GM21528 (cell line): ENCODE measurements around the gene SP6.
A peak's percentile ranks its signal among the peaks of the same experiment; 100 is the strongest.

Experiments used
- ATAC-seq: cut with Tn5 transposase; IDR thresholded peaks from one replicate; pipeline ENCODE4 v1.9.1; 2021; ENCODE audit warnings: mild to moderate bottlenecking, moderate library complexity; ENCODE audit not compliant: unreplicated experiment, low FRiP score

SP6 gene

DNA sequence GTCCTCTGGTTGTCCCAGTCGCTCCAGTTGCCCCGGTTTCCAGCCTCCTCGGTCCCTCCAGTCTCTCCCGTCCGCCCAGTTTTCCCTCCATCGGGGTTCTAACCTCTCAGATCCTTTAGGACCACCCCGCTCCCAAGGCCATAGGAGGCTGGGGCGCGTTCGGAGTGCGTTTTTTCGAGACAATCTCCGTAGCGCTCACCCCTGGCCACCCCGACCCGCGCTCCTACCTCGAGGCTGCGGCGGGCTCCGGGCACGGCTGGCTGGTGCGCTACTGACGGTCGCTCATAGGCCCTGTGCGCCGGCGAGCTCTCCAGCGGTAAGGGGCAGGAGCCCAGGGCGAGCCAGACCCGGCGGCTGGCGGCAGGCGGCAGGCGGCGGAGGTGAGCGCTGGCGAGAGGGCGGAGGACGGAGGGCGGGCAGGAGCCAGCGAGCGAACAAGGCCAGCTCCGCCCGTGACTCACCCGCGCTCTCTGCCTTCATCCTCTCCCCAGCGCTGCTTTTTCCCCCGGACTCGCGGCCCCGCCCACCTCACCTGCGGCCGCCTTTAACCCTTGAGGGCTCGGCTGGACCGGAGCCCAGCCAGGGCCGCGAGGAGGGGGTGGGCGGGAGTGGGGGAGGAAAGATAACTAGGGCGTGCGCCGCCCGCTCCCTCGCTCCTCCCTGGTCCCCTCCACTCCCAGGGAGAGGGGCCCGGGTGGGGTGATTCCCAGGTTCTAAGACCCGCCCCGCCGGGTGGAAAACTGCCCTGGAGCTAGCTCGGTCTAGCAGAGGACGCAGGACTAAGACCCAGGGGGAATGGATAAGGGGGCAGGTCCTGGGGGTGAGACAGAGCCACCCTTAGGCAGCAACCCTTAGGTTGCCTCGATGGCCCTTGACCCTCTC is at the start of gene SP6:
TSS of gene SP6 (minus strand) at position 472 of the 882 bp plus-strand sequence. CDS start 2,734 bp downstream, outside the sequence.
- no peak for ATAC-seq

DNA sequence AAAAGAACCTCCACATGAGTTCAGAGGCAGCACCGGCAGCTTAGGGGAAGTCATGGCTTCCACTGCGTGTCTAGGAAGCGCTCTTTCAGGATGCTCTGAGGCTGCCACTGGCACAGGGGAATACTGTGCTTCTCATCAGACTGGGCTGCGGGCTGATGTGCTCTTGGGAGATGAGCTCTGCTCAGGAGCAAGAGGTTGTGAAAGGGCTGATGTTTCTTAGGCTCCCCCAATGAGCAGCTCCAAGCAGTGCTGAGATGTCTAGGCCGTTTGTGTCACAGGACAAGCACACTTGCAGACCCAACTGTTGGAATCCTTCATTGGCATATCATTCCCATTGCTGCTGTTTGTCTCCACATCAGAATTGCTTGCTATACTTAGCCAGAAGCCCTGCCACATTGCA is 48.7 kb upstream of the SP6 start:
- no peak for ATAC-seq

DNA sequence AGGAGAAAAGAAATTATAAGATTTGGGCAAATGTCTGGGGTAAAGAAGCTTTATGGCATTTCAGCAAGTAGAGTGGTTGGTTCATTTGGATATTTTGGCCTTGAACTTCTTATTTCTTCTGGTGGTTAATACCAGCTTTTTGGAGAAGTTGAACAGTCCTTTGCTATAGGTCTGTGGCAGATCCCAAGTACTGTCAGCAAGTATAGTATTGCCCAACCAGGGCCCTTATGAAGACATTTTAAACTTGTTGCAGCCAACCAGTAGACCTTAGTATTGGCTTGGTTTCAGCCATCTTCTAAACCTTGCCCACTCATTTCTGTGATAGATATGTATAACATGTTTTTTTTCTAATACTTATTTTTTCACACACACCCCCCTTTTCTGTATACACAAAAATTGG is 47.3 kb upstream of the SP6 start:
- no peak for ATAC-seq

DNA sequence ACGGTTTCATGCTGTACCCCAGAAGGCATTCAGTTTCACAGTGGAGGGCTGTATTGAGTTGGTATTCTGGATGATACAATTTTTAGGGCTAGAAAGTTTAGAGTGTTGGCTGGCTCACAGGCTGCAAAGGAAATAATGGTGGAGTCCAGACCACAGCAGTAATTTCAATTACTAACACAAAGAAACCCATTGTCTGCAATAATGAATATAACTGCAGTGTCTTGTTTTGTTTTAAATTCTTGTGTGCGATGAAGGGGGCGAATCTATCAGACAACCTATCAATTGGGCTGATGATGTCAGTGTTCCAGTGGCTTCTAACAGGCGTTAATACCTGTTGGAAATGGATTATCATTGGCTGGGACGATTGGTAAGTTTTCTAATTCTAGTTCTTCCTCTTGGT is 46.6 kb upstream of the SP6 start:
- no peak for ATAC-seq

DNA sequence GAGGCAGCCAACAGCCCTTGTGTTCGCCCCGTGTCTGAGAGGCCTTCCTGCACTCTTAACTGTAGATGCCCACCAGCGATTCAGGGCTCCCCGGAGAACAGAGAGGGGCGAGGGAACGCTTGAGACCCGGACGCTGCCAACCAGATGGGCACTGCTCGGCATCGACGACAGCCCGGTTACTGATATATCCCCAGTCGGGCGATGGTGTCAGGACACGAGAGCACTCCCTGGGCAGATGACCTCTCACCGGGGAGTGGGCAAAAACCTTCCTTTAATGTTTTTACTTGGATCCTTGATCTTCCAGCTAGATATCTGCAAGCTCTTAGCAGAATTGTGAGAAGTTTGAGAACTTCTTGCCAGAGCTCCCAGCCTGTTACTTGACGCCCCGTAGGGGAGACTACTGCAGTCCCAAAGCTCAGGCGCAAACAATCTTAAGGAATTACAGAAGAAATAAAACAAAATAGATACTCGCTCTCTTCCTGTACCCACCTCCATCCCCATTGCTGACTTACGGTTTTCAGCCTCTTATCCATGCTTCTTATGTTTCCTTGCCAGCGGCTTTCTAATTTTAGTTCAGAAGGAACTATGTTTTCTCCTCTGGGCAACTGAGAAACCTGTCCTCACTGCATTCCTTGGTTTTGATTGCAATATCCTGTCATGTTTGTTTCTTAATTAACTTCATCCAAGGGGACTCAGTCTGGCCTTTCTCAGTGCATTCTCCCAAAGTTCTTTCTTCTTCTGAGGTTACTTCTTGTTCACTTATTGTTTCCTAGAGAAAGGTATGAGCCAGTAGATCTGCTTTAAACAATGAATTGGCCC is 45.9 kb upstream of the SP6 start:
- ATAC-seq: no peak

DNA sequence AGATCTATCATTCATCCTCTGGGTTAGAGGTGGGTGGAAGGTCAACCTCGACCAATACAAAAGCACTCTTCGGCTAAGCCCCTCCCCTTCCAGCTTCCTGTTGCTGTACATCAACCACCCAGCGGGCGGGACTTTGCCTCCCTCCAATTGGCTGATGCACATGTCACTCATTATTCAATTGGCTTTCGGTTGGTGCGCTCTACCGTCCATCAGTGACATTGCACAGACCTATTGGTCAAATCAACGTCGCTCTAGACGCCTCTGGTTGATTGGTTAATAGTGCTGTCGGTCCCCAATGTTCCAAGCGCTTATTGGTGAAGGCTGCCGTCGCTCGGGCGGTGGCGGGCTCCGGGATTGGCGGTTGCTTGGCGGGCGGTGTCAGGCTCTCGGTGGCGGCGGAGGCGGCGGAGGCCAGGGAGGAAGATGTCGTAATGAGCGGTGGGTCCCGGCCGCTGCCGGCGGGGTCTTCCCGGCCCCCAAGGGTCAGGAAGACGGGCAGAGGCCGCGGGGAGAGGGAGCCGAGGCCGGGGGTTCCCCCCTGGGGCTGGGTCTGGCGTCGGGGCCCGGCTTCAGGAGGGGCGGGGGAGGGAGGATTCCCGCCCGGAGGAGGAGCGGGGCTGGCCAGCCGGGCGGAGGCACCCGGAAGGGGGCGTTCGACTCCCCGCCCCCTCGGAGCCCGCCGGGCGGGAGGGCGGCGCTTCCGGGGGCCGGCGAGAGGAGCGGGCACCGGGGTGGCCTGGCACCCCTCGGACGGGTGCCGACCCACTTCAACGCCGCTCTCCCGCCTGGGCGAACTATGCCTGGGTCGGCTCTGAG is 45.1 kb upstream of the SP6 start, which contains the start of gene SP2:
TSS of gene SP2 (plus strand) at position 381 of the 816 bp plus-strand sequence. CDS start at position 432, 51 bp downstream.
- ATAC-seq: peak; percentile 90

DNA sequence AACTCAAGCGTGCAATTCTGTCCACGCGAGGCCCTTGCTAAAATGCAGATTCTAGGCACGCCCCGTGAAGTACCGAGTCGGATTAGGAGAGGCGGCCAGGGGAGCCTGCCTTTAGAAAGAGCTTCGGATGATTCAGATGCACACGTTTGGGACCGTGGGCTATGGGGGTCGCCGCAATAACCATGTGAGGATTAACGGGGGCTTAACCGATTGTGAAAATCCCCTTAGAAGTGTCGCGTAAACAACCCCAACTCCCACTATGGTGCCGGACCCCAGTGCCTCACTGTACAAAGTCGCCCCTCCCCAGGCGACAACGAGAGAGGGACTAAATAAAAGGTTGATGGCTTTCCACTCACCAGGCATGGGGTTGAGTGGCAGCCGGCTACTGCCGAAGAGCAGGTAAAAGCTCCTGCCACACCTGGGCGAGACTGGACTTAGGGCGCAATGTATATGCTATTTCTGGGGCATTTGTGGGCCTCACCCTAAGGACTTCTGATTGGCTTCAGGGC is 44.4 kb upstream of the SP6 start:
- peak; percentile 4 for ATAC-seq

DNA sequence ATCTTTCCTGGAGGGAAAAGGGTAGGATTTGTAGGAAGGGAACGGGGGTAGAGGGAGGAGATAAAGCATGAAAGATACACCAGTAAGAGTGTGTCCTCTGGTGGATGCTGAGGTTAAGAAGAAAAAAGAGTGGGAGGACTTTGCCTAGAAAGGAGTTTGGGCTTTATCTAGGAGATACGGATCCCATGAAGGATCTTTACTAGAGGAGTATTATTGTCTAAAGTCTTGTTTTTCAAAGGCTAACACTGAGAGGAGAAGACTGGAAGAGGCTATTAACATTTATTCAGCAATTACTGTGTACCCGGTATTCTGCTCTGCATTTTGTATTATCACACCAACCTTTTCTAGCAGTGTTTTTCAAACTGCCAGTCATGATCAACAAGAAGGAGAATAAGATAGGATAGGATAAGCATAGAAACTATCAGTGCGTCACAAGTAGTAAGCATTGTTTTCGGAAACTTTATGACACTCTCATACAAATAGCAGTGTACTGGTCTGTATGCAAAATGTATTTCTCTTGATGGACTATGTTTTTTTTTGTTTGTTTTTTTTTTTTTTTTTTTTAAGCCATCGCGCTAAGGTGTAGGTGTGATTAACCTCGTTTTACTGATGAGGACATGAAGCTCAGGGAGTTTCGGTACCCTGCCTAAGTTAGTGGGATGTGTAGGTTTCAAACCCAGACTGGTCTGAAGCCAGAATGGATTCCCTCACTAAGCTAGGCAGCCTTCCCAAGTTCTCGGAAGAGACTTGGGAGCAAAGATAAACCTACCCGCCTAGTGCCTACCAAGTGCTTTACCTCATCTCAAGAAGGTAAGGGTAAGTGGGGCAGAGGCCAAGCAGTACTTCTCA is 43.8 kb upstream of the SP6 start:
- no peak for ATAC-seq

DNA sequence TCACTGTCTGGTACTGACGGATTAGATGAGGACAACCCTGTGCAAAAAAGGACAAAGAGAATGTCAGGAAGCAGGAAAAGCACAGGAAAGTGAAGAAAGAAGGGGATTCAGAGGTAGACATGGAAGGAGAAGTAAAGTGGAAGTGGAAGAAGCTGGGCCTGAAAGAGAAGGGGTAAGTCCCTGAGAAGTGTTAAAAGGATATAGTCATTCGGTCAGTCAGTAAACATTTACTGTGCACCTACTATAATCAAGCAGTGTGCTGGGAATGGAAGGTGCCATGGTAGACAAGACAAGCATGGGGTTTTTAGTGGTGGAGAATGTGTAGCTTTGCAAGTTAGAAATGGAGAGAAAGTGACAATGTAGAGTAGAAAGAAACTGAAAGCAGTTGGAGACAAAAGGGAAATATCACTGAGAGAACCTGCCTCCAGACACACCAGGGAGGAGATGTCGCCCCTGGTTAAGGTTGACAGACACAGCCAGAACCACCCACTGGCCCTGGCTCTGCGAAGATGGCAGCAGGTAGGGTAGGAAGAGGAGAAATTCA is 40.7 kb upstream of the SP6 start:
- ATAC-seq: no peak

DNA sequence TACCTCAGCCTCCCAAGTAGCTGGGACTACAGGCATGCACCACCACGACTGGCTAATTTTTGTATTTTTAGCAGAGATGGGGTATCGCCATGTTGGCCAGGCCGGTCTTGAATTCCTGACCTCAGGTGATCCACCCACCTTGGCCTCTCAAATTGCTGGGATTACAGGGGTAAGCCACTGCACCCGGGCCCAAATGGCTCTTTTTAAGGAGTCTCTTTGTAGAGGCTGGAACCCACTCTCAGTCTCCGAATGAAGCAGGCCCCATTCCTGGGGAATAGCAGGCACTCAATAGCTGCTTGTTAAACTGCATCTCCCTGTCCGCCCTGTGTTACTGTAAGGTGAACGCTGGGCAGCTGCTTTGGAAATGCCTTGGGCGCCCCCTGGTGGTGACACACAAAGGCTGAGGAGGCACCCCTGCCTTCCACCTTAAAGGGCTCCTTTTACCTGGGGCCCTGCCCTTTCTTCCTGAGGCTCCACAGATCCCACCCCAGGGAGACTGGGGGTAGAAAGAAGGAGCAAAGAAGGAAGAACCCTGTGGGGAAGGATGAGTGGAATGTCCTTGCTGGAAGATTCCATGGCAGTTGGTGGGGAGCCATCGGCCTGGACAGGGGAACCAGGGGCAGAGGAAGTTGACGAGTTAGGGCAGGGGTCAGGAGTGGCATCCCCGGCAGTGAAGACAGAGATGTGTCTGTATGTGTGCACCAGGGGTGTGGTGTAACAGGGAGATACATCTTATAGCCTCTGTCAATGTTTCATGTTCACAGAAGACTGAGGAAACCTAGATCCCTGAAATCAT is 39.0 kb upstream of the SP6 start:
- no peak for ATAC-seq

DNA sequence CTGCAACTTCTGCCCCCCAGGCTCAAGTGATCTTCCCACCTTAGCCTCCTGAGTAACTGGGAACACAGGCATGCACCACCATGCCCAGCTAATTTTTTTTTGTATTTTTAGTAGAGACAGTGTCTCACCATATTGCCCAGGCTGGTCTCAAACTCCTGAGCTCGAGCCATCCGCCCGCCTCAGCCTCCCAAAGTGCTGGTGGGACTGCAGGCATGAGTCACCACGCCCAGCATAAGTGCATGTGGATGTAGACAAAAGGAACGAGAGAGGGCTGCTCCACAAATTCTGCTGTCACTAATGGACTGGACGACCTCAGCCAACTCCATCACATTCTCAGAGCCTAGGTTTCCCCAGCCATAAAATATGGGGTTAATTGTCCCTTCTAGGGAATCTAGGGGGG is 37.3 kb upstream of the SP6 start:
- ATAC-seq: no peak

DNA sequence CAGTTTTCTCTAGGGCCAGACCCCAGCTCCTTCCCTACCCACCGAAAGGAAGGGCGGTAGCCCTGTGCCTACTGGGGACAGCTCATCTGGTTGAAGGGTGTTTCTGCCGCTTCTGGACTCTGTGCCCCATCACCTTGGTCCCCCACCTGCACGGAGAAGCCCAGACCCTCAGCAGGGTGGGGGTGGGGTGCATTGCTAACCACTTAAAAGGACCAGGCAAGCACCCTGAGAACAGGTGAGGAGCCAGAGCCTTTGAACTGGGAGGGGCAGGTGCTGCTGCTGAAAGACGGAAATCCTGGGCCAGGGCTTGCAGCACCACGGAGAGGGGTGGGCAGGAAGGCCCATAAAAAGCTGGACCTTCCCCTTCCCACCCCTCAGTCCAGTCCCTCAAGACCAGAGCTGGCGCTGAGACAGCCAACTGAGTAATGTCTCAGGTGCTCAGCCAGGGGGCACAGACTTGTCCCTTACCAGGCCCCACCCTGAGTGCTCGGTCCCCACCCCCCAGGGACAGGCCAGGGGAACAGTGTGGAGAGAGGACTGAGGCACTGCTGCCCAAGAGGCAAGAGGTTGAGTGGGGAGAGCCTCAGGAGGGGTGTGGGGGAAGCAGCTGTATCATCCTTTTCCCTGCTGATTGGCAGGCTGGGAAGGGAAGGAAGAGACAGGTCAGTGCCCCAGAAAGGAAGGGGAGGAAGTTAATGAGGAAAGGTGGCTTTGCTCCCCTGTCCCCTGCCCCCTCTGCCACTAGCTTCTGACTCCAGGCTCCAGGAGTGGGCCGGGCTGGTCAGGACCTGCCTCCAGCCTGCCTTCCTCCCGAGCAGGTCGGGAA is 34.2 kb upstream of the SP6 start:
- no peak for ATAC-seq

DNA sequence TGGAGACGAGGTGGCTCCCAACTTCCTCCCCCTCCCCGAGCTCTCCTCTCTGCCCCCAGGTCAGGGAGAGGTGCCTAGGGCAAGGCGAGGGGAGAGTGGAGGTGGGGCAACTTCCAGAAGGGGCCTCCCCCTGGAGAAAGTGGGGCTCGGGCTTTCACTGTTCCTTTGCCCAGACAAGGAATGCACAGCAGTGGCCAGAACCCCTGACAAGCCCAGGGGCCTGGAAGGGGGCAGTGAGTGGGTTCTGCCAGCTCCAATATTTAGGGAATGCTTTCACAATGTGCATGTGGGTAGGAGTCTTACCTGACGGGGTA is 33.4 kb upstream of the SP6 start:
- ATAC-seq: no peak

DNA sequence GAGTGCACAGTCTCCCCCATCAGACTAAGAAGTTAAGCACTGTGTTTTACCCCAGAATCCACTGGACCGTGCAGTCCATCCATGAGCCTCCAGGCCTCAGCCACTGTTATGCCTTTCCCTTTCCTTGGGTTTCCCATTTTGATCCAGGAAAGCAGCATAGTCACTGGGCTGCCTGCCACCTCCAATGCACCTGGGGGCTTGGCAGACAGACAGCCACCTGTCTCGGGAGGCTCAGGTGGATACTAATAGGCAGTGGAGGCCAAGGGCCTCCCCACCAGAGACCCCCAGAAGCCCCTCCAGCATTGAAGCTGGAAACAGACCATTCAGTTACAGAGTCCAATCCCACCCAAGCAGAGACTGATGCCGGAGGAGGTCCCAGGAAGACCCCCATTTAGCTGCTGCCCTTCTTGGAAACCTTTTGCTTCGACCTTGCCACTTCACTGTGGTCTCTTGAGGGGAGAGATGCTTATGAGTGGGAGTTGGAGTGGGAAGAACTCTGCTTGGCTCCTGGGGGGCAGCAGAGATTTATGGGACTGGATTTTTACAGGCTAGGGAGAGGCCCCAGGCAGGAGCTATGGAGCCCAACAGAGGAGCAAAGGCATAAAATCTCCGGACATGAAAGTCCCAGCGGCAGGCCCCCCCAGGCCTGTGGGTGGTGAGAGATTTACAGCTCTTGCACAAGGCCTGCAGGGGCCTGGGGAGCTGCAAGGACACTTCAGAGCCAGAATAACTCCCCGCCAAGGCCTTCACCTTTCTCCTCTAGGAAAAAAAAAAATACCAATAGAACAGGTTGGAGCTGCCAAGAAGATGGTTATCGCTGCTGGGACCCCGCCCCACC is 32.8 kb upstream of the SP6 start:
- ATAC-seq: no peak

DNA sequence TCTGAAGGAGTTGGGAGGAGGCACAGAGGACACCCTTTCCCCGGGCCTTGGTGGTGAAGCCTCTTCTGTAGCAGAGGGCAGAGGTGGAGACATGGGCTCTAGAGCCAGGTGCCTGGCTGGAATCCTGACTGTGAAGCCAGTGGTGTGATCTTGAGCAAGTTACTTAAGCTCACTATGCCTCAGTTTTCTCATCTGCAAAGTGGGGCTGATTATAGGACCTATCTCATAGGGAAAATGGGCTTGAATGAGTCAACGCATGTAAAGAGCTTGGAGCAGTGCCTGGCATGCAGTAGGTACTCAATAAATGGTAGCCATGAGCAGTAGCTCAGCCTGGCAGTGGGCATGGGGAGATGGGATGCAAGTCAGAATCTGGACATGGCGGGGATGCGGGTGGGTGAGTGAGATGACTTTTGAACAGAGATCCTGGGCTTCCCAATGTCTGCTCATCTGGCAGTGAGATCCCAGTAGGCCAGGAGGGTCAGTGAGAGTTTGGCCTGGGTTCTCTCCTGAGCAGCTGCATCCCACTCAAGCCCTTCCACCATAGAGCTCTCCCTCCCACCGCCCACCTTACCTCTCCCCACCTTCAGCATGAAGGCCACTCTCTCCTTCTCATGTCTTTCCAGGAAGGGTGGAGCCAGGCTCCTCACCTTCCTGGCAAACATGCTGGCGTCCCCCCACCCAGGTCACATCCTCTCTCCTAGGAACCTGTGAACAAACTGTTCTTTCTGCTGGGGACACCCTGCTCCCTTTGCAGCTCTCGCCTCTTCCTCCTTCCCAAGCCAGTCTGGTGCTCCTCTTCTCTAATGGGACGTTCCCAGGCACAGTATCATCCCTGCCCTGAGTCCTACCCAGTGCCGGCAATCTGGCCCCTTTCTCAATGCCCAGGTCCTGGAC is 32.0 kb upstream of the SP6 start:
- no peak for ATAC-seq

DNA sequence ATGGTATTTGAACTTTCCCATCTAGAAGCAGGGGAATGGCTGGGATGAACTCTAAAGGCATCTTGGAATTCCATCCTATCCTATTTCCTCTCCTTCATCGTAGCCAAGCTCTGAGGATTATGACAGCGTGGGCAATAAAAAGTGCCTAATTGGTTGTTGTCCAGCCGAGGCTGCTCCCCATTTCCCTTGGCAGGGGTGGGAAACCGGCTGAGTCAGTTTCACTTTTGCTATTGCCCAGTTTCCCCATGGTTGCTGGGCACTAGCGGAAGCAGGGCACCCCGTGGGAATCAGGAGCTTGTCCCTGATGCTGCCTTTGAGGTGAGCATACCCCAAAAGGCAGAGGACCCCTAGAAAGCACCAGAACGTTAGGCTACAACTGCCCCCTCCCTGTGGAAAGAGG is 31.3 kb upstream of the SP6 start:
- ATAC-seq: no peak
